GM12874 (cell line): ENCODE results near the gene TEX13D.

Source experiments
- TF ChIP-seq, protein P1 (sequence below): IDR thresholded peaks from 2 replicates; pipeline ENCODE4 v1.5.1; 2011; ENCODE audit warnings: low read depth, mild to moderate bottlenecking, control low read depth, low read length, moderate library complexity; ENCODE audit not compliant: insufficient read depth

TEX13D gene

DNA sequence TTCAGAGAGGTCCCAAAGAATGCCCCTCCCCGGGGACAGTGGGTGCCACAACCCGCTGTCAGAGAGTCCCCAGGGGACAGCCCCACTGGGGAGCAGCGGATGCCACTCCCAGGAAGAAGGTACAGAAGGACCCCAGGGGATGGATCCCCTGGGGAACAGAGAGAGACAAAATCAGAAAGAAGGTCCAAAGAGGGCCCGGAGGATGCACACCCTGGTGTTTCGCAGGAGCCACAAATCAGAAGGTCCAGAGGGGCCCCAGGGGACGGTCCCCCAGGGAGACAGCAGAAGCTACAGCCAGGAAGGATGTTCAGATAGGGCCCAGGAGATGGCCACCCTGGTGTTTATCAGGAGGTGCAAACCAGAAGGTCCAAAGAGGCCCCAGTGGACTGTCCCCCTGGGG, 1.4 kb downstream of the TEX13D start:
- TF ChIP-seq, protein P1, sequence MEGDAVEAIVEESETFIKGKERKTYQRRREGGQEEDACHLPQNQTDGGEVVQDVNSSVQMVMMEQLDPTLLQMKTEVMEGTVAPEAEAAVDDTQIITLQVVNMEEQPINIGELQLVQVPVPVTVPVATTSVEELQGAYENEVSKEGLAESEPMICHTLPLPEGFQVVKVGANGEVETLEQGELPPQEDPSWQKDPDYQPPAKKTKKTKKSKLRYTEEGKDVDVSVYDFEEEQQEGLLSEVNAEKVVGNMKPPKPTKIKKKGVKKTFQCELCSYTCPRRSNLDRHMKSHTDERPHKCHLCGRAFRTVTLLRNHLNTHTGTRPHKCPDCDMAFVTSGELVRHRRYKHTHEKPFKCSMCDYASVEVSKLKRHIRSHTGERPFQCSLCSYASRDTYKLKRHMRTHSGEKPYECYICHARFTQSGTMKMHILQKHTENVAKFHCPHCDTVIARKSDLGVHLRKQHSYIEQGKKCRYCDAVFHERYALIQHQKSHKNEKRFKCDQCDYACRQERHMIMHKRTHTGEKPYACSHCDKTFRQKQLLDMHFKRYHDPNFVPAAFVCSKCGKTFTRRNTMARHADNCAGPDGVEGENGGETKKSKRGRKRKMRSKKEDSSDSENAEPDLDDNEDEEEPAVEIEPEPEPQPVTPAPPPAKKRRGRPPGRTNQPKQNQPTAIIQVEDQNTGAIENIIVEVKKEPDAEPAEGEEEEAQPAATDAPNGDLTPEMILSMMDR, result no peak

DNA sequence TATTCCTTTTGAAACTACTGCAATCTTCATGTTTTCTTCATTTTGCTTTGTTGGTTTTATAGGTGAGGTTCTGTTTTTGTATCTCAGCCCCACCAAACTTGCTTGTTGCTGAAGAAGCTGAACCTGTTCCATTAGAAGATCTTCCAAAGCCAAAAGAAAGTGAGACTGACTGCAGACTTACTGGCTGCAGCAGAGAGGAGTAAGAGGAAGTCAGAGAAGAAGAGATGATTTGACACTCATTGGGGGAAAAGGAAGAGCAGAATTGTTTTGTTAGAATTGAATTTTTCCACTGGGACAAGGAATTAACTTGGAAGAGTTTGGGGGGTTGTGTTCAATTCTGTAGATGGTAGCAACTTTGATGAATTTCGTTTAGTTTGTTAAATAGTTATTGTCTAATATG, 3.1 kb downstream of the TEX13D start:
- TF ChIP-seq, protein P1, result no peak

DNA sequence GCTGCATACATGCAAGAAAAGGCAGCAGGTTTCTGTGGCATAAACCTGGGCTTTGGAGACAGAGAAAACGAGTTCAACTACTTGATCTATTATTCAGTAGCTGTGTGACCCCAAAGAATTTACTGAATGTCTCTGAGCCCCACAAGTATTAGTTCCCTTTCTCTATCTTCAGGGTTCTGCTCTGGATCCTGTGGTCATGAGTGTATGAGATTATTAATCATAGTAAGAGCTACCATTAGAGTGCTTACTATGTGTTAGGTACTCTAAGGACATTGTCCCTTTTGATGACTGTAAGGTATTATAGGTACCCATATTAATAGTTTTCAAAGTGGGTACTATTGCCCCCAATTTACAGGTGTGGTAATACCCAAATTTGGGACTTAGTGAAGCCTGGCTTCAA, 5.5 kb downstream of the TEX13D start:
- TF ChIP-seq, protein P1, result no peak

DNA sequence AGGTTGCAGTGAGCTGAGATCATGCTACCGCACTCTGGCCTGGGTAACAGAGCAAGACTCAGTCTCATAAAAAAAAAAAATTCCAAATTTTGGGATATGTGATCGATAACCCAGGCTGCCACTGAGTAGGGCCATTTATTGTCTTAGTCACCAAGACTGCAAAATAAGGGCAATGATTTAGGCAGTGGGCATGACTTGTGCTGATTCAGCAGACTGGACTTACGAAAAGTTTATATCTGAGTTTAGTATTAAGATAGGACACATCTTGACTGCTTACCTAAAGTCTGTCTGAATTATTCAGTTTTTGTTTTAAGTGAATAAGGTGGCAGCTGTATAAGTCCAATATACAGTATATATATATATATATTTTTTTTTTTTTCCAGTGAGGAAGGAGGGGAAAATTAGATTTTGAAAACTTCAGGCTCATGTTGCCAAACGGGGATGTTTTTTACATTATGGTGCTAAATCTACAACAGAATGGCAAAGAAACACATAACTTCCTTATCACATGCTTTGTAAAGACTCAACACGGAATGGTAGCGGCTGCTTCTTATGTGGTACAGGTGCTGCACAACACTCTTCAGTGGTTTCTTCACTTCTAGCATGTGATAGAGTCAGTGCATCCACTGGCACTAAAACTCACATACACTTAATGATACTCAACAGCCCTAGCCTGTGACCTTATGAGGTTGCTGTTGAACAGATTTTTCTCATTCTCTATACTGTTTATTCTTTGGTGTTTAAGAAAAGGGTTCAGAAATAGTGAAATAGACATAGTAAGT, 6.5 kb downstream of the TEX13D start:
- TF ChIP-seq, protein P1, result no peak

DNA sequence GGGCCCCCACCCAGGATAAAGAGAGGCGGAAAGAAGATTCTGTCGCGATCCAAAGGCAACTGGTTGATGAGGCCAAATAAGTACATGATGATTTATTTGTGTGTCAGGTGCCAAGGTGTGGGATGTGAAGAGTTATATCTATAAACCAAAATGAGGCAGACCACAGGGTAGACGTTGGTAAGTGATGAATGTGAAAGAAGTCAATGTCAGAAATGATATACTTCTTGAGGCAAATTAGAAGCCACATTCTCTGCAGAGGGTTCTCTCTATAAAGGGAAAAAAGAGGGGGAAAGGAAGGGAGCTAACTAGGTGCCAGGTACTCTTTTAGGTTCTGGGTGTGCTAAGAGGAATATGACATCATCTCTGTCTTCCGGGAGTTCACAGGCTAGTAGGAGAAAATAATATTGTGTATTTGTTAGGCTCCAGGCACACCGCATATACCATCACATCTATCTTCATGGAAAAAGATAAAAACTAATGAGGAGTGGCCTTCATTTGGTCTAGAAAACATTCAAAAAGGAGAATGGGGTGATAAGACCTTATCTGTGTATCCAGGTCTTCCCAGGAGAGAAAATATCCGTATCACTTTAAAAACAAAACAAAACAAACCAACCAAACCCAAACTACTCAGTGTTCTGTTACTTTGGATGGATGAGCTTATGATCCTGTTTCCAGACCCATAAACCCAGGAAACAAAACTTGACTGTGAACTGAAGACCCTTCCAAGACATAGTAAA, 9.1 kb downstream of the TEX13D start:
- TF ChIP-seq, protein P1, result no peak

DNA sequence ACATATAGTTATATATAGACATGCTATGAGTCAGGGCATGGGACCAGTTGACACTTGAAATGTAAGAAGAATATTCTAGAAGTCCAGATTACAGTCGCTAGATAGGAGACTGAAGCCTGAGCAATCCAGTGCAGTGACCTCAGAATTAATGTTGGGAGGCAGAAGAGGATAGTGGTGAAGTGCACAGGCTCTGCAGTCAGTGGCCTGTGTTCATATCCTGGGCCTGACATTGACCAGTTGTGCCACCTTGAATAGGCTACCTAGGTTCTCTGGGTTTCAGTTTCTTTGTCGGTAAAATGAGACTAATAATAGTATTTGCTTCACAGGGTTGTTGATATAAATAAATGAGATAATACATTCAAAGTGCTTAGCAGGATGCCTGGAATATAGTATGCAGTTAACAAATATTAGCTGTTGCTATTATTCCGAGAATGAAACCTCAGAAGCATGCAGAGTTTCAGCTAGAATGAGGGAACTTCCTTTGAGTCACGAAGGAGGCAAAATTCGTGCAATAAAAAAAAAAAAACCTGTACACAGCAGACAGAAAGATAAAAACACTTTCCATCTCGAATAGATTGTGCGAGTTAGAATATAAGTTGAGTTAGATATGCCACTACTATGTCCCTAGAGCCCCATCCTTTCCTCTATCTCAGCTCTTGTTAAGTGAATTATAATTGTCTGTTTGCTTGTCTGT, 9.9 kb downstream of the TEX13D start:
- TF ChIP-seq, protein P1, result no peak

DNA sequence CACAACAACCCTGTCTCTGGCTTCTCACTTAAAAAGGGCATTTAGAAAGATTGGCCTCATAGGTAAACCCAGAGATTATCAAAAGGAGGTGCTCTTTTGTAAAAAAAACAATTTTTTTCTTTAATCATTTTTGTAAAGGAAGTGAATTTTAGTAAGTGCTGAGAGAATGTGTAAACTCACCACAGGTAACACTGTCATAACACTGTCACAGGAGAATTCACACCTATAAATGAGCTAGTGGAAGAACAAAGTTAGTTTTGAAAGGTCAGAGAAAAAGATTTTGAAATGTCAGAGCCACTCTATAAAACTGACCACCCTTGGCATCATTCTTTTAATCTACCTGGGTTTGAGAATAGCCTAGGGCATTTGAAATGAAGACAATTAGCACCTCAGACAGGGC, 10.6 kb downstream of the TEX13D start:
- TF ChIP-seq, protein P1, result no peak
